Placental epithelial cell (primary cell): Measurements from ENCODE around the gene PARP9. TPM values are rescaled to one million over a fixed set of nuclear protein-coding genes. Genes with fewer than 3 reads are reported as not detected.

Experiments used
- small RNA-seq: library from RNA; depleted of rRNA; stranded (forward); fragments of <200 nt; gene quantifications from one replicate; pipeline ENCODE3, GENCODE V24; 2012
- total RNA-seq: library from RNA; depleted of rRNA; stranded (reverse); fragments of >200 nt; gene quantifications from 2 replicates; pipeline ENCODE4 v1.2.3, GENCODE V29; 2012

The PARP9 gene
- 4.1 and 6.7 TPM in 2 replicates for total RNA-seq

GRCh38 chr3:122564155-122564912 is at the start of gene PARP9, which contains the start of gene DTX3L:
TSS of gene PARP9 (minus strand) at chr3:122564300. CDS start at chr3:122559620, 4,680 bp downstream.
TSS of gene DTX3L (plus strand) at chr3:122564338. CDS start at chr3:122564427, 89 bp downstream.

DNA sequence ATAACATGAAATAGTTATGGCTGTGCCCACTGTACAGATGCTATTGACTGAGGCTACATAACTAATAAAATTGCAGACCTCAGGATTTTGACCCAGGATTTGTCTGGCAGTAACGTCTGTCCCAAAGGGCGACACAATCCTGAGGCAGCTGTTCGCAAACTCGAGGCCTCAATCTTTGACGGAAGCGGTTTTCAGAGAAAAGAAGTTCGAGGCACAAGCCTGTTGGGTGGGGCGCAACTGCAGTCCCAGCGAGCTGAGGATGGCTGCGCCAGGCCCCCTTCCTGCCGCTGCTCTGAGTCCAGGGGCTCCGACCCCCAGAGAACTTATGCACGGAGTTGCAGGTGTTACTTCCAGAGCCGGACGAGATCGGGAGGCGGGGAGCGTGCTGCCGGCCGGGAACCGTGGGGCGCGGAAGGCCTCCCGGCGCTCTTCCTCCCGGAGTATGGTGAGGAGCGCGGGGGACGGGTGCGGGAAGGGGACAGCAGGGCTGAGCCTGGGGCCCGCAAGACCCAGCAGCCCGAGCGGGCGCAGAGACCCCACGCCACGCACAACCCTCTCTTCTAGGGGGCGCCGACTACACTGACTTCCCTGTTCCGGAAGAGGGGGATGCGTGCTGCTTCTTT is 13.4 kb upstream of the PARP9 start, which contains the start of gene PARP15:
Gene PARP15, plus strand, starts transcription at position 242 of the 623 bp plus-strand sequence. Its CDS starts 18 bp downstream, at position 260.

DNA sequence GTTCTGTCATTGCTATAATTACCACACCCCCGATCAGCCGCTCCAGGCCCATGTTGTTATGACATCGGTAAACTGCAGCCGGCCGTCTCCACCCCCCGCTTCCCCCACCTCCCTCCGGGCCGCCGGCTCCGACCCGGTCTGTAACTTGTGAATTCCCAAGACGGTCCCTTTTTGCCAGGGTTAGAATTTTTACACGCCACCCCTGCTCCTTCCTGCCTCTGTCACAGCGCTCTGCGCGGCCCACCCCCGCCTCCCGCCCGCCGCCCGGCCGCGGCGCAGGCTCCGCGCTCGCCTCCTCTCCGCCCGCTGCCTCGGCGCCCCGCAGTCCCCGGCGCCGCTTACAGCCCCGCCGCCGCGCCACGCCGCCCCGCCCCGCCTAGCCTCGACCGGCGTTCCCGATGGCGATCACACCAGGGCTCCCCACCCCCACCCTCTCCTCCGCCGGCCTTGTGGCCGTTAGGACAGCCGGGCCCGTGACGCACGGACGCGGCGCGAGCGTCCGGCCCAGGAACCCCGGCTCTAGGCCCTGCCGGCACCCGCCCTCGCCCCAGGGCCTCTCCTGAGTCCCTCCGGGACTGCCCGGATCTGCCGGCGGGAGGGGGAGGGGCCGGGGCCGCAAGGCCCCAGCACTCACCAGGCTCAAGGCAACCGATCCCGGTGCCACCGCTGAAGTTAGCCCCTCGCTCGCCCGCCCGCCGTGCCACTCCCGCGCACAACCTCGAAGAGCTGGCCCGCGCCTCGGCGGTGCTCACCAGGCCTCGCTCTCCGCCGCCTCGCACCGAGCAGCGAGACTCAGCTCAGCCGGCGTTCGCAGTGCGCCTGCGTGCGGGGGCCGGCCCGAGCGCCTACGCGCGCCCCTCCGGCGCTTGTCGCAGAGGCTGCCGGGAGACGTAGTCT is 49.7 kb downstream of the PARP9 start, which contains the start of gene KPNA1:
Gene KPNA1, minus strand, starts transcription at position 817 of the 897 bp plus-strand sequence. CDS start 18,374 bp downstream, outside the sequence.

Small RNAs within 50 kb of the gene (small RNA-seq; reads per million reads assigned to genes)
- gene AC096861.1, result not detected

Other genes with a start within 250 kb of the PARP9 start
- gene CSTA, start 239.1 kb downstream of the PARP9 start, total RNA-seq, result 0.22 and 0.39 TPM in 2 replicates
- gene MIX23, start 181.1 kb downstream of the PARP9 start, total RNA-seq, result 15.7 and 17.4 TPM in 2 replicates
- gene FAM162A, start 180.1 kb downstream of the PARP9 start, total RNA-seq, result 4.9 and 6.7 TPM in 2 replicates
- gene WDR5B, start 148.2 kb downstream of the PARP9 start, total RNA-seq, result 6.9 and 7.9 TPM in 2 replicates
- gene KPNA1, start 49.4 kb downstream of the PARP9 start, total RNA-seq, result 27.9 and 35.0 TPM in 2 replicates
- 7.6 and 9.8 TPM in 2 replicates for gene DTX3L, start within 50 bp of the PARP9 start, total RNA-seq
- under 0.01 TPM in 1 of 2 replicates, not detected in the other for gene PARP15, start 13.3 kb upstream of the PARP9 start, total RNA-seq
- gene PARP14, start 116.5 kb upstream of the PARP9 start, total RNA-seq, result 7.0 and 34.9 TPM in 2 replicates
- gene HSPBAP1, start 229.5 kb upstream of the PARP9 start, total RNA-seq, result 3.5 TPM in 2 replicates
- 19.6 and 24.4 TPM in 2 replicates for gene SLC49A4, start 230.8 kb upstream of the PARP9 start, total RNA-seq